GM19395 (cell line): ENCODE data around the gene SCN10A.

ENCODE experiments used
- ATAC-seq: cut with Tn5 transposase; IDR thresholded peaks from one replicate; pipeline ENCODE4 v1.9.1; 2021; ENCODE audit warnings: mild to moderate bottlenecking, moderate library complexity; ENCODE audit not compliant: unreplicated experiment

Gene SCN10A

DNA sequence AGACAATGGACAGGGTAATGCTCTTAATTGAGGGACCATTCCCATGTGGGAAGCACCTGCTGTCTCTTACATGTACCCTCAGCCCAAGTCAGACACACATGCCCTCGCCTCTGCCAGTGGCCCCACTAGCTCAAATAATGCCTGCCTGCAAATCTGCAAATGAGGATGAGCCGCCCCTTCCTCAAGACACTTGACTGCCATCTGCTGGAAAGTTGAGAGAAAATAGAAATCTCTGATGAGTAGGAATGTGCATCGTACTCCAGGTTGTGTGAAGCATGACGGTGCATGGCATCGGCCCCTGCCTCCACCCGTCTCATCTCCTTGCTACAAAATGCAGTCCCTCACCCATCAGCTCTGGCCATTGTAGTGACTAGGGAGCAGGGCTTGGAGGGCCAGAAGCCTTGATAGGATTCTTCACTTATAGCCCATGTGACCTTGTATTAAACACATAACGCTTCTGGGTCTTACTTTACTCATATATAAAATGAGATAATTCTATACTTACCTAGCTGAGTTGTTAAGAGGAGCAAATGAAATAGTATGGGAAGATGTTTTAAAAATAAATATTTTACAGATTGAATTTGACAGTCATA lies 160.2 kb downstream of the SCN10A start:
- no peak for ATAC-seq

DNA sequence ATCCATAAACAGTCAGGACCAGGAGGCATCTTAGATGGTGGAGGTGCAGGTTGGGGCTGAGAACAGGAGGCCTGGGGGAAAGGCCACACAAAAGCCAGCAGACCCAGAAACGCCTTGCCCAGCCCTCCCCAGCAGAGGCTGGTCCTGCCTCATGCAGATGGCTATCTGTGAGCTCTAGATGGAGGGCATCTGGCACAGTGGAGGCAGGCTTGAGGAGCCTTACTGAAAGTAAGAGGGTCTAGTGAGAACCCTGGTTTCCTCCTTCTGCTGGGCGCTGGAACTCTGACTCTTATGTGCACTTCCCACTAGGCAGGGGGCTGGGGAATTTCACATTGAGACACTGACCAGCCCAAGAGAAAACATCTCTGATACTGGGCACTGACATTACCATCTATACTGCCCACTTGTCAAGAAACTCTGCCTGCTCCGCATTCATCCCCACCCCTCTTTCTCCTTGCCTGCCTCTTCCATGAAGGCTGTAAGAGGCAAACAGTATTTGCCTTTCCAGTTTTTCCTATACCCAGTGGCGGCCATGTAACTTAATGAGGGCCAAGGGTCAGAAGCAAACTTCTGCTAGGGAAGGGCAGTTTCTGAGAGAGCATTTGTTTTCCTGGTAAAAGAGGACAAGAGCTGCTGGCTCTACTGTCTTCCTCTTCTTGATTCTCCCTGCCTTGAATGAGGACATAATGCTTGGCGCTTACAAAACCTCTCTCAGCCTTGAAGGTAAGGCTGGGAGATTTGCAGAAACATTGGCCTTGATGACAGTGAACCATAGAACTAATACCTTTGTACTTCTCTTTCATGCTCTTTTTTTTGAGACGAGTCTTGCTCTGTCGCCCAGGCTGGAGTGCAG lies 162.1 kb downstream of the SCN10A start:
- ATAC-seq, result no peak

DNA sequence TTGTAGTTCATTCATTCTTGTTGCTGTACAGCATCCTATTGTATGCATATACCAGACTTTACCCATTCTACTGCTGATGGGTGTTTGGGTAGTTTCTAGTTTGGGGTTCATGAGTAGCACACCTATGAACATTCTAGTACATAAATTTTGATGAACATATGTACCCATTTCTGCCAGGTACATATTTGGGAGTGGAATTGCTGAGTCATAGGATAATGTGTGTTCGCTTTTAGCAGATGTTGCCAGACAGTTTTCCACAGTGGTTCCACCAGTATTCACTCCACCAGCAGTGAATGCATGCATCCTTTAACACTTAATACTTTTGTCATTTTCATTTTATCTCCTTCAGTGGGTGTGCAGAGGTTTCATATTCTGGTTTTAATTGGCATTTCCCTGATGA lies 163.1 kb downstream of the SCN10A start:
- no peak for ATAC-seq

DNA sequence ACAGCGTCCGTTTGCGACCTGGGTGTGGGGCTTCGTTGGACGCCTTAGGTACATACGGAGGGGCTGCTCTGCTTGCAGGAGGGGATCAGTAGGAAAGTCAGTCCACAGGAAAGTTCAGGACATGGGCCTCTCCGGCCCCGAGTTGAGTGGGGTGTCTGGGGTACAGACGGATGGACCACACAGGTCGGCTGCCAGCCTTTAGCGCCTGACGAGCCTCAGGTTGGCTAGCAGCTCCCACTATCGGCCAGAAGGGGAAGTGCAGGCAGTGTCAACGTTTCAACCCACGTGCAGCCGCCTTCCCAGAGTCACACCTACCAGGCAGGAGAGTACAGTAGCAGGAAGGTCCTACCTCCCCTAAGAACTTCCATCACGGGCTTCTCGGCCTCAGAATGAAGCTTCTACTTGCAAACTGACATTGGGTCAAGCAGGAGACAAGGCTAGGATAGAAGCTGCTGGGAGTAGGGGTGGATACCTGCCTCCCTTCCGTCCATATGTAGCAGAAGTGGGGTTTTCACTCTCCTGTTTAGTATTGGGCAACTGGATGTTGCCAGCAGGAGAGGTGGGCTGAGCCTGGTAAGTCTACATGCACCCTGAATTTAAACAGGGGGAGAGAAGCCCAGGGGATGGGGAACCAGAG lies 164.7 kb downstream of the SCN10A start:
- ATAC-seq, result peak; percentile 65

DNA sequence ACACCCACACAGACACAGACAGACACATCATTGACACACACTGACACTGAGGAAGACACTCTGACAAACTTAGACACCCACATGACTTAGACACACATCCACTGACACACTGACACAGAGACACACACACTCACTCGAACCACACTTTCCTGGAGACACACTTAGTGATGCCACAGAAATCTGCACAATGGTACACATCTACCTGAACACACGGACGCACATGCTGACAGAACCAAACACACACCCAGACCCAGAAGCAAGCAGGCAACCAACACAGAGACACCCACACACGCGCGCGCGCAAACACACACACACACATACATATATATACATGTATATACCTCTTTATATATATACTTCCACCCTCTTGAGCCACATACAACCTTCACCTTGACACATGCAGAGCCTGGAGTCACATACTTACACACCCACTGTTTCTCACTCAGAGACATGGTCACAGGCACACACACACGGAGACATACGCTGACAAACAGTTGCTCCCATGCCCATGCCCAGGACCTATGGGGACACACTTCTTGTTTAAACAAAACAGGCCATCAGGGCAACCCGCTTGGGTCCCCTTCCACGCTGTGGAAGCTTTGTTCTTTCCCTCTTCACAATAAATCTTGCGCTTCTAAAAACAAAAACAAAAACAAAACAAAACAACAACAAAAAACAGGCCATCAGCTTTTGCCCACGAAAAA lies 165.6 kb downstream of the SCN10A start:
- peak; percentile 3 for ATAC-seq

DNA sequence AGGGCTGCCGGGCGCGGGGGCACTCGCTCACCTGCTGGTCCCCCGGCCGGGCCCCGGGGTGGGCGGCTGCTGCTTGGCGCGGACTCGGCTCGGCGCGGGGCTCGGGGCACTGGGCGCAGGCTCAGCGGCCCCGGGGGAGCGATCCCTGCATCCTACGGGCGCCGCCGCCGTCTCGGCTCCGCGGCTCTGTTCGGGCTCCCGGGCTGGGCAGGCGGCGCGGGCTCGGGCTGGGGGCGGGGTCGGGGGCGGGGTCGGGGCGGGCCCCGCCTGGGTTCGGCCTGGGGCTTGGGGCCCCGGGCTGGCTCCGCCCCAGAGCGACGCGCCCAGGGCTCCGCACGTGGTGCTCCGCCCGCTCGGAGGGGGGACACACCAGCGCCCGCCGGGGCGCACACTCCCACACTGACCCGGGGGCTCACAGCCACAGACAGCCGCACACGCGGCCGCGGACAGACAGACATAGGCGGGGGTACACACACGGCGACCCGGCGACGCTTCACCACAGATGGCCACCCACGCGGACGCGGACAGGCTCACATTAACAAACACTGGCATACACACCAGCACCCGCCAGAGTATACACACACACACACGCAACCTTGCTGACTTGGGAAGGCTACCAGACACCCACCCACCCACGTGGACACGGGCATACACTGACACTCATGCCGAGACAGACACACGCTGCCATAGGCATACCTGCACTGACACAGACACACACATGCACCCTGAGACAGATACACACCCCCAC lies 166.3 kb downstream of the SCN10A start, which contains the start of gene SCN5A:
SCN5A (minus strand) TSS at position 188 of the 748 bp plus-strand sequence. CDS start 16,380 bp downstream, outside the sequence.
- peak; percentile 53 for ATAC-seq

DNA sequence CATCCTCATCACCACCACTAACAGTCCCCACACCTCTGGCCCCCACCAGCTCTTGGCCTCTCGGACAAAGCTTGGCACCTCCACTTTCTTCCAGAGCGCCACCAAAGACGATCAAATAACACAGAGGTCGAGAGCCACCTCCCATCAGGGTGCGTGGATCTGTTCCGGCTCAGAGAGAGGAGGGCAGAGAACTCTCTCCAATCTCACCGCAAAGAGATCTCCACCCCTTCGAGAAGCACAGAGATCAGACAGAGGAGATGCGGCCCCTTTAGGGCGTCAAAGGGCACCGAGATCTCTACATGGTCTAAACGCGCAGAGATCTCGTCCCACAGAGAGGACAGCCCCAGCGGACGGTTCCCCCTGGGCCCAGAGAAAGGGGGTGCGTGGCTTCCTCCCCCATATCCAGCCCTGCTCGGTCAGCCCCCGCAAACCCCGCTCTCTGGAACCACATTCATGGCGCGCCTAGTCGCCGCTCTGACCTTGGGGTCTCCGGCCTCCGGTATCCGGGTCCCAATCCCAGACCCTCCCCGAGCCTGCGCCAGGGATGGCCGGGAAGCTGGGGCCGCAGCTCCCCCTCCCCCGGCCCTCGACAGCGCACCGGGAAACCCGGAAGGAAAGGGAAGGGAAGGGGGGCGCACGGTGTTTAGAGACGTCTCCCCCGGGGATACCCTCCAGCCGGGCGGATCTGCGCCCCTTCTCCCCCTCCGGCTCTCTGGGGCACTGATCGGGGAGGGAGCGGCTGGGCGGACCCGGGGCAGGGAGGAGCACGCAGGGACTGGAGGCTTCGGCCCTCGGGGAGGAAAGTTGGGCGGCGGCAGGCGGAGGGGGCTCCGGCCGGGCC lies 167.1 kb downstream of the SCN10A start:
- ATAC-seq, result no peak

DNA sequence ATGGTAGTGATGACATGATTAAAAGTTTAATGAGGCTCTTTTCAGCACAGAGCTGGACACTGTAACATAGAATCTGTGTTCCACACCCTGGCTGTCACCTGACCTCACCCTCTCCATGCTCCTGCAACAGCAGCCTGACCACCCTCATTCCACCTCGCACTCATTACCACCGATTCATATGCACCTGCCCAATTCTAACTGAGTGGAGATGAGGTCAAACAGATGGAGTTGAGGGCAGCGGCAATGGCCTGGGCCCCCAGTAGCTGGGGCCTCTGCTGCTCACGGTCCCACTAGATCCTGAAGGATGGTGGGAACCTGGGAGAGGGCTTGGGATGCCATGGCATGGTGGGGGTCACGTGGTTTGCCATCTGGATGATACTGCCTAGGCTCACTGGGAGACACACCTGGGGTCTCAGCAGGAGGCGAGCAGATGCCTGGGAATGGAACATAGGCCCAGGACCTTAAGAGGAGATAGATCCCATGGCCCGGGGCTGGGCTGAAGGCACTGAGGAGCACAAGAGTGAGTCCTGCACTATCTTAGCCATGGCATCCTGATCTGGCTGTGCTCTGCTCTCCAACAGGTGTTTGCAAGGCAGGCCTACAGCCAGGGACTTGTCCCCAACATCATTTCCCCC lies 167.9 kb downstream of the SCN10A start:
- no peak for ATAC-seq

DNA sequence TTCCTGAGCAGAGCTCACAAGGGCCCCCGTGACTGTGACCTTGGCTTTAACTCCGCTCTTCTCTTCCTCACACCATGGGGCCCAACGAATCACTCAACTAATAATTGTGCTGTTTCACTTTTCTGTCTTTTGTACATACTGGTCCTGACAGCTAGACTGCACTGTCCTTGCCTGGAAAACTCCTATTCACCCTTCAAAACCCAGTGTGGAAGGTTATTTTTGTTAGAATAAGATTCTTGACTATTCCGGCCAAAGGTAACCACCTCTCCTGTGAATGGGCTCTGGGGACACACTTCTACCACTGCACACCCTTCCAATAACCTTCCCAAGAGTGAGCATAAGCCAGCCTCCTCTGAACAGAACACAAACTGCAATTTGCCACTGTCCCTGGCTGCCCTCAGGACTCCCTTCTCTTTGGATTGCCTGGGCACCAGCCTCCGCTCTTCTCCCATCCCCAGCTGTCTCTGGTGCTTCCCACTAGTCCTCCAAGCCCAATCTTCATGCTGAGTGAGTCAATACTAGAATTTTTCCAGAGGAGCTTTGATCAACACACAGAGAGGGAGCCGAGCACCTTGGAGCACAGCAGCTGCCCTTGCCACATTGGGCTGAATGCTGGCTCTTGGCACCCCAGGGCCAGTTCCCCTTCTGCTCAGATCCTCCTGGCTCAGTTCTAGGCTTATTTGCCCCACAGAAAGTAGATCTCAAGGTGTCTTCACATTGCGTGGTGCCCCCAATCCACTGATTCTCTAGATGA lies 168.6 kb downstream of the SCN10A start:
- no peak for ATAC-seq
